WTC11 (cell line): ENCODE results near the gene CENPL. TPM values are rescaled to one million over a fixed set of nuclear protein-coding genes. Genes with fewer than 3 reads are reported as not detected.

Source experiments
- ATAC-seq: fragments of 200-7000 bp; cut with Tn5 transposase; 2 replicates; pipeline ENCODE4 v1.10.0; 2021; ENCODE audit warnings: mild to moderate bottlenecking, moderate library complexity
- CTCF ChIA-PET: fragments of 300-600 bp; sonication (Branson Sonifier 250); formaldehyde crosslinking; loops from one replicate; lab custom pipeline; 2021; ENCODE audit warnings: antibody characterized with exemption; lab: Charles Lee
- POLR2A ChIA-PET: fragments of 350-600 bp; sonication (Branson Sonifier 250); formaldehyde crosslinking; loops from one replicate; lab custom pipeline; 2021; ENCODE audit warnings: antibody characterized with exemption; lab: Charles Lee
- DNase-seq: peaks from one replicate; pipeline ENCODE4 v3.0.0; 2021; ENCODE audit warnings: low spot score
- H3K27ac Mint-ChIP-seq: 2 replicates; pipeline ENCODE4 v1.8.0; 2021; ENCODE audit warnings: mixed read lengths
- H3K27me3 Mint-ChIP-seq: 2 replicates; pipeline ENCODE4 v1.8.0; 2021; ENCODE audit warnings: low read depth, mild to moderate bottlenecking, moderate library complexity, mixed read lengths
- H3K36me3 Mint-ChIP-seq: 2 replicates; pipeline ENCODE4 v1.8.0; 2021; ENCODE audit warnings: mixed read lengths
- H3K4me1 Mint-ChIP-seq: 2 replicates; pipeline ENCODE4 v1.8.0; 2022; ENCODE audit warnings: mixed read lengths
- H3K4me3 Mint-ChIP-seq: 2 replicates; pipeline ENCODE4 v1.8.0; 2021; ENCODE audit warnings: mild to moderate bottlenecking, moderate library complexity, mixed read lengths
- H3K9me3 Mint-ChIP-seq: 2 replicates; pipeline ENCODE4 v1.8.0; 2021; ENCODE audit warnings: mixed read lengths
- EMX1 ChIP-seq: fragments of 250-450 bp; sonication (Bioruptor Pico); IDR thresholded peaks from 2 replicates; pipeline ENCODE4 v1.8.0; 2021; ENCODE audit warnings: mild to moderate bottlenecking
- ETV6 ChIP-seq: sonication (generic); formaldehyde crosslinking; IDR thresholded peaks from 2 replicates; pipeline ENCODE4 v1.8.1; 2022; ENCODE audit warnings: mild to moderate bottlenecking, missing genetic modification reagents
- FOXK1 ChIP-seq: sonication (generic); formaldehyde crosslinking; IDR thresholded peaks from 2 replicates; pipeline ENCODE4 v1.8.0; 2022; ENCODE audit warnings: mild to moderate bottlenecking, moderate library complexity, missing genetic modification reagents
- IRF1 ChIP-seq: sonication (generic); formaldehyde crosslinking; IDR thresholded peaks from 2 replicates; pipeline ENCODE4 v1.8.0; 2023; ENCODE audit warnings: missing genetic modification reagents
- JAZF1 ChIP-seq: fragments of 250-450 bp; sonication (Bioruptor Pico); IDR thresholded peaks from 2 replicates; pipeline ENCODE4 v1.9.0; 2021; ENCODE audit warnings: moderate library complexity, mild to moderate bottlenecking, inconsistent platforms
- KAT7 ChIP-seq: sonication (generic); formaldehyde crosslinking; IDR thresholded peaks from 2 replicates; pipeline ENCODE4 v1.8.1; 2023; ENCODE audit warnings: missing genetic modification reagents, mild to moderate bottlenecking, borderline replicate concordance
- MAX ChIP-seq: sonication (generic); formaldehyde crosslinking; IDR thresholded peaks from 2 replicates; pipeline ENCODE4 v1.8.0; 2022; ENCODE audit warnings: mild to moderate bottlenecking, missing genetic modification reagents
- NFATC4 ChIP-seq: fragments of 250-450 bp; sonication (Bioruptor Pico); IDR thresholded peaks from 2 replicates; pipeline ENCODE4 v1.9.0; 2021; ENCODE audit warnings: mild to moderate bottlenecking
- NFE2L1 ChIP-seq: sonication (generic); formaldehyde crosslinking; IDR thresholded peaks from 2 replicates; pipeline ENCODE4 v1.8.1; 2023; ENCODE audit warnings: missing genetic modification reagents
- NR1H2 ChIP-seq: sonication (generic); formaldehyde crosslinking; IDR thresholded peaks from 2 replicates; pipeline ENCODE4 v1.9.0; 2021; ENCODE audit warnings: mild to moderate bottlenecking, moderate library complexity, missing genetic modification reagents
- RORB ChIP-seq: fragments of 250-450 bp; sonication (Bioruptor Pico); IDR thresholded peaks from 2 replicates; pipeline ENCODE4 v1.9.0; 2021; ENCODE audit warnings: mild to moderate bottlenecking
- SMAD3 ChIP-seq: sonication (generic); formaldehyde crosslinking; IDR thresholded peaks from 2 replicates; pipeline ENCODE4 v1.8.0; 2022; ENCODE audit warnings: missing genetic modification reagents, mild to moderate bottlenecking, borderline replicate concordance
- SOX15 ChIP-seq: fragments of 250-450 bp; sonication (Bioruptor Pico); IDR thresholded peaks from 2 replicates; pipeline ENCODE4 v1.9.0; 2021; ENCODE audit warnings: mild to moderate bottlenecking
- TEAD1 ChIP-seq: sonication (generic); formaldehyde crosslinking; IDR thresholded peaks from 2 replicates; pipeline ENCODE4 v1.8.0; 2022; ENCODE audit warnings: mild to moderate bottlenecking, missing genetic modification reagents
- USF1 ChIP-seq: sonication (generic); formaldehyde crosslinking; IDR thresholded peaks from 2 replicates; pipeline ENCODE4 v1.8.0; 2022; ENCODE audit warnings: mild to moderate bottlenecking, missing genetic modification reagents
- USF2 ChIP-seq: sonication (generic); formaldehyde crosslinking; IDR thresholded peaks from 2 replicates; pipeline ENCODE4 v1.8.1; 2023; ENCODE audit warnings: mild to moderate bottlenecking, missing genetic modification reagents, moderate library complexity
- ZBTB43 ChIP-seq: sonication (generic); formaldehyde crosslinking; IDR thresholded peaks from 2 replicates; pipeline ENCODE4 v1.8.1; 2023; ENCODE audit warnings: mild to moderate bottlenecking, missing genetic modification reagents
- ZNF281 ChIP-seq: sonication (generic); formaldehyde crosslinking; IDR thresholded peaks from 2 replicates; pipeline ENCODE4 v1.8.0; 2023; ENCODE audit warnings: mild to moderate bottlenecking, missing genetic modification reagents
- ZNF425 ChIP-seq: fragments of 250-450 bp; sonication (Bioruptor Pico); conservative IDR thresholded peaks from 2 replicates; pipeline ENCODE4 v1.9.0; 2021; ENCODE audit warnings: mild to moderate bottlenecking
- ZNF532 ChIP-seq: fragments of 250-450 bp; sonication (Bioruptor Pico); IDR thresholded peaks from 2 replicates; pipeline ENCODE4 v1.9.0; 2021; ENCODE audit warnings: mild to moderate bottlenecking, borderline replicate concordance
- ZNF671 ChIP-seq: fragments of 250-450 bp; sonication (Bioruptor Pico); IDR thresholded peaks from 2 replicates; pipeline ENCODE4 v1.8.0; 2021; ENCODE audit warnings: mild to moderate bottlenecking
- total RNA-seq: library from RNA; stranded (reverse); gene quantifications from 3 replicates; pipeline ENCODE4 v1.2.3, GENCODE V29; 2021

The CENPL gene
- total RNA-seq, 1 experiment from 2014 or later: 20.1 TPM

- TF ChIP-seq ZNF281 (CRISPR knock-in tag): 0 out of 2 replicates have a peak, but pooled peaks have one; percentile 78
- TF ChIP-seq FOXK1 (CRISPR knock-in tag): peak; percentile 58; the same call in 1 of the 2 replicates
- peak; percentile 25; the same call in 1 of the 2 replicates for TF ChIP-seq KAT7 (CRISPR knock-in tag)
- TF ChIP-seq EMX1 (CRISPR knock-in tag): no peak
- peak; percentile 91 for TF ChIP-seq ETV6 (CRISPR knock-in tag)
Observed at GRCh38 chr1:173868266-173869020, 43.8 kb upstream of the CENPL start, which contains the start of gene ZBTB37 (continued).

- Mint-ChIP-seq H3K36me3 (peaks cover 69% of the 10 kb centered on the region), H3K9me3 (no peaks in the 10 kb centered on the region), H3K4me1 (peaks cover 63% of the 10 kb centered on the region), H3K27me3 (no peaks in the 10 kb centered on the region), H3K4me3 (peak within 1 kb of the TSS; percentile 97), H3K27ac (peak within 1 kb of the TSS; percentile 100)
- CTCF ChIA-PET: interaction anchor here (0.6 to 1.2 kb wide), 8 partner anchors 15 to 438 kb away, joined by 3 to 5 read pairs (median 3); partner anchors contain the start of gene DARS2
- ATAC-seq (peak; percentile 85), DNase-seq (peak; percentile 100)
- POLR2A ChIA-PET: interaction anchor here (0.5 to 1.9 kb wide), 16 partner anchors 8 to 391 kb away, joined by 3 to 19 read pairs (median 4); partner anchors contain the start of genes CENPL, DARS2, KLHL20 and PRDX6
- no peak; the same call in none of the 2 replicates for TF ChIP-seq ZNF425
- no peak for TF ChIP-seq SOX15 (CRISPR knock-in tag)
- TF ChIP-seq SMAD3 (CRISPR knock-in tag): peak; percentile 71; the same call in 1 of the 2 replicates
- peak; percentile 44; the same call in 1 of the 2 replicates for TF ChIP-seq ZBTB43
- TF ChIP-seq ZNF671 (CRISPR knock-in tag): peak; percentile 72; the same call in 1 of the 2 replicates
- TF ChIP-seq NR1H2 (CRISPR knock-in tag): 0 out of 2 replicates have a peak, but pooled peaks have one; percentile 66
- TF ChIP-seq USF2 (CRISPR knock-in tag): peak; percentile 95
- TF ChIP-seq TEAD1: peak; percentile 18; the same call in 1 of the 2 replicates
- TF ChIP-seq NFE2L1 (CRISPR knock-in tag): peak; percentile 10; the same call in 1 of the 2 replicates
- TF ChIP-seq USF1 (CRISPR knock-in tag): peak; percentile 92
- TF ChIP-seq JAZF1 (CRISPR knock-in tag): no peak
- TF ChIP-seq NFATC4 (CRISPR knock-in tag): peak; percentile 55; the same call in 1 of the 2 replicates
- TF ChIP-seq MAX (CRISPR knock-in tag): peak; percentile 87; the same call in 1 of the 2 replicates
- TF ChIP-seq RORB (CRISPR knock-in tag): peak; percentile 56
- peak; percentile 11; the same call in 1 of the 2 replicates for TF ChIP-seq ZNF532
- no peak for TF ChIP-seq IRF1 (CRISPR knock-in tag)
Observed at GRCh38 chr1:173867753-173868265, 43.1 kb upstream of the CENPL start, which contains the start of gene GAS5. Gene GAS5 (minus strand): TSS chr1:173867989.
